ENCODE results near the gene AP5S1.
"Not testable (repeated sequence)": the region's sequence is repeated elsewhere in the genome, so short reads cannot be mapped to it uniquely, and the experiment has no call there.

Gene AP5S1

DNA sequence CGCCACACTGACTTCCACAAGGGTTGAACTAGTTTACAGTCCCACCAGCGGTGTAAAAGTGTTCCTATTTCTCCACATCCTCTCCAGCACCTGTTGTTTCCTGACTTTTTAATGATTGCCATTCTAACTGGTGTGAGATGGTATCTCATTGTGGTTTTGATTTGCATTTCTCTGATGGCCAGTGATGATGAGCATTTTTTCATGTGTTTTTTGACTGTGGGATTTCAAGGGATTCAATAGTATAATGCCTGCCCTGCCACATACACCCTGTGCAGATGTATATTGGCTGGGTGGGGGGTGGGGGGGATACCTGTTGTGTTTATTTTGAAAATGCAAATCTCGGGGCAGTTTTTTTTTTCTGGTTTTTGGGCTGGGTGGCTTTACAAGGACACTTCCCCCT lies 26.2 kb upstream of the AP5S1 start:
- not testable (repeated sequence) for DNase-seq

DNA sequence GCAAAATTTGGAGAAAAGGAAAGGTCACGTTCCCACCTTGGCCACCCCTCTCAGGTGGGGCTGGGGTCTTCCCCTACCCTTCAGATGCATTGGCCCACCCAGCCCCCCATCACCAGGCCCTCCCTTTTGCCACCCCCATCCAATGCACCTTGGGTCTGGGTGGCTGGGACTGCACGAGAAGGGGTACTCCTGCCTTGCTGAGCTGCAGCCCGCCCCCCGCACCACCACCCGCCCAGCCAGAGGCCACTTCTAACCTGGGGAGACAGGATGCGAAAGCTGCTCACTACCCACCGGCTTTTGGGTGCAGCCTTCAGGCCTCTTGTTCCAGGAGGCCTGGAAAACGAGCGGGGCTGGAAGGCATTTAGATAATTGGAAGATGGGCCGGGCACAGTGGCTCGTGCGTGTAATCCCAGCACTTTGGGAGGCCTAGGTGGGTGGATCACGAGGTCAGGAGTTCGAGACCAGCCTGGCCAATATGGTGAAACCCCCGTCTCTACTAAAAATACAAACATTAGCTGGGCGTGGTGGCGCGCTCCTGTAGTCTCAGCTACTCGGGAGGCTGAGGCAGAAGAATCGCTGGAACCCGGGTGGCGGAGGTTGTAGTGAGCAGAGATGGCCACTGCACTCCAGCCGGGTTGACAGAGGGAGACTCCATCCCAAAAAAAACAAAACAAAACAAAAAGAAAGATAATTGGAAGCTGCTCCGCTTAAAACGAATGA lies 25.5 kb upstream of the AP5S1 start:
- DNase-seq = no peak

DNA sequence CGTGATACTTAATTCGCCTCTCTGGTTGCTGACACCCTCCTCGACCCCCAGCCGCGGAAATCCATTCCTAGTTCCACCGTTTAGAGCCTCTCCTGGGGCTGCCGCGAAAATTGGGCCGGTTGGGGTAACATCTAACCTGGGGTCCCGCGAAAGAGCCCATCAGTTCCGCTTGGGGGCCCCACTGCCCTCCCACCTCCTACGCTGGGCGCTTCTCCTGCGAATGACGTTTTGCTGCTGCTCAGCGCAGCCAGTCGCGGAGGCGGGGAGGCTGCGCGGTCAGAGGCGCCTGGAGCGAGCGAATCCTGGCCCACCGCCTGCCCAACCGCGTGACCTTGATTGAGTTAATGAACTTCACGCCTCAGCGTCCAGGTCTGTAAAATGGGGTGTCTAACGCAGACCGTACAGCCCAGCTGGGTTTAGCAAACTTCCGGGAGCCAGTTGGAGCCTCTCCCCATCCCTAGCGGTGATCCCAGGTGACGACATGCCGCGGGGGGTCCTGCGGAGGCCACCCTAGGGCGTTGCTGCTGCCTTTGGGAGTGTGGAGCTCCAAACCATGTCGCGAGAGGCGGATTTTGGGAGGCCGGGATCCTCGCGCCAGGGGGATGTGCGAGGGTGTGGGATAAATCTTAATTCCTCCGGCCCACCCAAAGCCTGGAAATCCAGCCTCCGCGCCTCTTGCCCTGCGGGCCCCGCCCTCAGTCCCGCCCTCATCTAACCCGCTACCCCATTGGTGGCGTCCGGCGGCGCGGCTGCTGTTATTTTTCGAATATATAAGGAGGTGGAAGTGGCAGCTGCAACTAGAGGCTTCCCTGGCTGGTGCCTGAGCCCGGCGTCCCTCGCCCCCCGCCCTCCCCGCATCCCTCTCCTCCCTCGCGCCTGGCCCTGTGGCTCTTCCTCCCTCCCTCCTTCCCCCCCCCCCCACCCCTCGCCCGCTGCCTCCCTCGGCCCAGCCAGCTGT lies 24.6 kb upstream of the AP5S1 start, which contains the start of gene CDC25B:
TSS of gene CDC25B (plus strand) at position 800 of the 958 bp plus-strand sequence. CDS start 222 bp downstream, outside the sequence.
- peak; percentile 91 to 94 for DNase-seq

DNA sequence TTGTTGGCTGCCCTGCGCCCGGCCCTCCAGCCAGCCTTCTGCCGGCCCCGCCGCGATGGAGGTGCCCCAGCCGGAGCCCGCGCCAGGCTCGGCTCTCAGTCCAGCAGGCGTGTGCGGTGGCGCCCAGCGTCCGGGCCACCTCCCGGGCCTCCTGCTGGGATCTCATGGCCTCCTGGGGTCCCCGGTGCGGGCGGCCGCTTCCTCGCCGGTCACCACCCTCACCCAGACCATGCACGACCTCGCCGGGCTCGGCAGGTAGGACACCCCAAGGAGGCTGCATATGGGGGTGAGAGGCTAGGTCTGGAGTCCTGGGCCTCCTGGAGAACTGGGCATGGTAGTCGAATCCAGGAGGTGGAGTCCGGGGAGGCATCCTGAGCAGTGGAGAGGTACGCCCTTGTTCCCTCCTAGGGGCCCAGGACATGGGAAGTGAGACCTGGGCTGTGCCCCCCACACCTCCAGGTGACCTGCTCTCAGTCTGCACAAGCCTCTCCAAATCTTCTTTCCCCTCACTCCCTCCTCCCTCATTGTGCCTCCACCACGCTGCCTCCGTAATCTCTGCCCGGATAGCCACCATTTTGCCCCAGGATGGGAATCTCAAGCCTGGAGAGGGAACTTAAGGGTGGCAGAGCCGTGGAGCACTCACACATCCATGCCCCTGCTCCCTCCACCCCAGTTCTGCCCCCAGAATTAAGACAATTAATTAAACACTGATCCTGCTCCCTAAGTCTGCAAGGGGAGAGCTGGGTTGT lies 23.7 kb upstream of the AP5S1 start:
- no peak for DNase-seq

DNA sequence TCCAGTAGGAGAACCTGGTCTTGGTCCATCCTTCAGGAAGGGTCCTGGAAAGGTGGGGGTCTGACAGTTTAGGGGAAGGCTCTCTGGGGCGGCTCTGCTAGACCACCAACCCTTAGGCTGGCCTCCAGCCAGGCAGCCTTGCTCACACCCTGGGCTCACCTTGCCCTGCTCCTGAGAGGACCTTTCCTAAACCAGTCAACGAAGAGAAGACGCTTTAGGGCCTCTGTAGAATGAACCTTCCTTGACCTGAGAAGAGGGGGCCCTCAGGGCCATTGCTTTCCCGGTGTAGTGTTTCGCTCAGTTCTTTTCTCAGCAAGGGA lies 23.2 kb upstream of the AP5S1 start:
- no peak for DNase-seq

DNA sequence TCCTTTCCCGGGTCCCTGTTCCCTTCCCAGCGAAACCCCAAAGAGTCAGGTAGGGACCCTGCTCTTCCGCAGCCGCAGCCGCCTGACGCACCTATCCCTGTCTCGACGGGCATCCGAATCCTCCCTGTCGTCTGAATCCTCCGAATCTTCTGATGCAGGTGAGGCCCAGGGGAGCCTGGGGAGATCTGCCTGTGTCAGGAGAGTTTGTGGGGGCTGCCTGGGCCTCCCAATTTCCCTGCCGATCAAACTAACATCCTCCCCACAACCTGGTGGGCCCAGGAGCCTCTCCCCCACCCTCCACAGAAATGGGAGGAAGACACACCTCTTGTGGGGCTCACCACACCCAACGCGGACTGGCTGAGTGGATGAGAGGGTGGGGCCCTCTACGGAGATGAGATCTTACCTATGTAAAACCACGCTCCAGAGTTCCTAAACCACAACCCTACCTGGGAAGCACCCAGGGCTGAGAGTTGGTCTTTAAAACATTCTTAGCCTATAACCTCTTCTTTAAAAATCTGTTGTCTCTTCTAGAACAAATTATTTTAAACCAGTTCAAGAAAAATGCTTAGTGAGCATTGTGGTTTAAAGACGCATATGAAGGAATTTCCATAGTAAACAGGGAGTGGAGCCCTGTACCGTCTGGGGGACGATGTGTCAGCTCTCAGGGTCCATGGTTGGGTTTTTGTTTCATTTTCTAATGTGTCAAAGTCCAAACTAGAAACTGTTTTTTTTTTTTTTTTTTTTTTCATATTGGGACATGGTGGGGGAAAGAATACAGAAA lies 22.6 kb upstream of the AP5S1 start:
- peak; percentile 52 to 58 for DNase-seq

DNA sequence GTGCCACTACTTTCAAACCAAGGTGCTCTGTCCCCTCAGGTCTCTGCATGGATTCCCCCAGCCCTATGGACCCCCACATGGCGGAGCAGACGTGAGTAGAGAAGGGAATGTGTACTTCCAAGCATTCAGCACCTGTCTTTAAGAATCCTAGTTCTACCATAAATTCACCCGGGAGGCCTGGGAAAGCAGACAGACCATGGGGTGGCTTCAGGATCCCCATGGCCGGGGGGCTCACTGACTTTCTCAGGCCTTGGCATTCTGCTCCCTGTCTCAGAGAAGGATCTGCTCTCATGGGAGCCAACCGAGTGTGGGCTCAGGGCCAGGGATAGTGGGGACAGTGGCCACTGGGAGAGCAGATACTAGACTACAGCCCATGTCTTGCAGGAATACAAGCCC lies 22.0 kb upstream of the AP5S1 start:
- DNase-seq = no peak

DNA sequence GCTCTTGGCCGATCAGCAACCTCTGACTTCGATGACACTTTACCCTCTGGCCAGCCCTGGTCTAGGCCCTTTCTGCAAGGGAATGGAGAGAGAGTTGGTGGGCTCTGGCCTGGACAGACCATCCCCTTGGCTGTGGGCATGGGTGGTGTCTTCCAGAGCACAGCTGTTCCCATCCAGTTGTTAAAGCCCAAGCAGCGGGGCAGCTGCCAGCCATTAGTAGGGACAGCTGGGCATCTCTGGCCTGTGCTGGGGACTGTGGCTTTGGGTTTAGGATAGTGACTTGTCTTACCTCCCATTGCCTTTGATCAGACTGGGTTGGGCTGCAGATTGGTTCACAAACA lies 21.5 kb upstream of the AP5S1 start:
- DNase-seq = no peak

DNA sequence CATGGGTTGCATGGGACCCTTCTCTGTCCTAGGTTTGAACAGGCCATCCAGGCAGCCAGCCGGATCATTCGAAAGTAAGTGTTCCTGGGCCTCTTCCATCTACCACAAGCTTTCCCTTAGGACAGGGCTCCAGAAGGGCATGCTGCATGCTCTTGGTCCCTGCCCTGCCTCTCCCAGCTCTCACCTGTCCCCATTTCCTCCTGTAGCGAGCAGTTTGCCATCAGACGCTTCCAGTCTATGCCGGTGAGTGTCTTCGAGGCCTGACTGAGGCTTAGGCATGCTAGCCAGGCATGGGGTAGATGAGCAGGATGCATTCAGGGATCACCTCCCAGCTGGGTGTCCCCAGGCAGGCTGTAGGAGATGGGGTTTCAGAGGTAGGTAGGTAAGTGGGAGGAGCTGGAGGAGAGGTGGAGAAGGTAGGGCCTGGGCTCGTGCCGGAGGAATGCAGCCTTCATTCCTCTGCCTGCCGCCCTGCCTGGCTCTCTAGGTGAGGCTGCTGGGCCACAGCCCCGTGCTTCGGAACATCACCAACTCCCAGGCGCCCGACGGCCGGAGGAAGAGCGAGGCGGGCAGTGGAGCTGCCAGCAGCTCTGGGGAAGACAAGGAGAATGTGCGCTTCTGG lies 20.0 kb upstream of the AP5S1 start:
- no peak for DNase-seq

DNA sequence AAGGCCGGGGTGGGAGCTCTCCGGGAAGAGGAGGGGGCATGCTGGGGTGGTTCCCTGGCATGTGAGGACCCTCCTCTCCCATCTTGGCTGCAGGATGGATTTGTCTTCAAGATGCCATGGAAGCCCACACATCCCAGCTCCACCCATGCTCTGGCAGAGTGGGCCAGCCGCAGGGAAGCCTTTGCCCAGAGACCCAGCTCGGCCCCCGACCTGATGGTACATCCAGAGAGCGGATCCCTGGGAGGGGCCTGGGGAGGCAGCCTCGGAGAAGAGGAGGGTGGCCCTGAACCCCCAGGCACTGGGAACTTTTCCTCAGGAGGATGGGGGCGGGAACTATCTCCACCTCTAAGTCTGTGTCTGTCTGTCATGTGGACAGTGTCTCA lies 19.5 kb upstream of the AP5S1 start:
- no peak for DNase-seq

DNA sequence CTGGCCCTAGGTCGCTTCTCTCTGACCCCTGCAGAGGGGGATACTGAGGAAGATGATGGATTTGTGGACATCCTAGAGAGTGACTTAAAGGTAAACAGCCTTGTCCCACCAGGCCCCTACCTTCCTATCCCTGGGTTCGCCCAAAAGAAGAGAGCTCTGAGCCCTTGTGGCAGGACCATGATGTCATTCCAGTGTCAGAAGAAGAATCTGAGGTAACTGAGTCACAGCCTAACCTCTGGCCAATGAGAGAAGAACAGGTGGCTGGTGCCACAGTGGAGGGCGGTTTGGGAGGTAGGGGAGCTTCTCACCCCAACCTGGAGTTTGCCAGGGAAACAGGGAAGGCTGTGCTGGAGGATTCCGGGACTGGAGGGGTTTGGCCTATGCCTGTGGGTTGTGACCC lies 19.0 kb upstream of the AP5S1 start:
- DNase-seq = no peak

DNA sequence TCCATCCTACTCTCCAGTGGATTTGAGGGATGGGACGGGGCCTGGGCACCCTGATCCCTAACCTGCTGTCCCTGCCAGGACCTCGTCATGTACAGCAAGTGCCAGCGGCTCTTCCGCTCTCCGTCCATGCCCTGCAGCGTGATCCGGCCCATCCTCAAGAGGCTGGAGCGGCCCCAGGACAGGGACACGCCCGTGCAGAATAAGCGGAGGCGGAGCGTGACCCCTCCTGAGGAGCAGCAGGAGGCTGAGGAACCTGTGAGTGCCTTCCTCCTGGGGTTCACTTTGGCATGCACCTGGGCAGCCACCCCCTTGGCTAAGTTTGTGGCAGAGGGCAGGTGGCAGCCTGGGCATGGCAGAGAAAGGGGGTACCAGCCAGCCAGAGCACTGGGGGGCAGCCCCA lies 18.5 kb upstream of the AP5S1 start:
- DNase-seq = no peak

DNA sequence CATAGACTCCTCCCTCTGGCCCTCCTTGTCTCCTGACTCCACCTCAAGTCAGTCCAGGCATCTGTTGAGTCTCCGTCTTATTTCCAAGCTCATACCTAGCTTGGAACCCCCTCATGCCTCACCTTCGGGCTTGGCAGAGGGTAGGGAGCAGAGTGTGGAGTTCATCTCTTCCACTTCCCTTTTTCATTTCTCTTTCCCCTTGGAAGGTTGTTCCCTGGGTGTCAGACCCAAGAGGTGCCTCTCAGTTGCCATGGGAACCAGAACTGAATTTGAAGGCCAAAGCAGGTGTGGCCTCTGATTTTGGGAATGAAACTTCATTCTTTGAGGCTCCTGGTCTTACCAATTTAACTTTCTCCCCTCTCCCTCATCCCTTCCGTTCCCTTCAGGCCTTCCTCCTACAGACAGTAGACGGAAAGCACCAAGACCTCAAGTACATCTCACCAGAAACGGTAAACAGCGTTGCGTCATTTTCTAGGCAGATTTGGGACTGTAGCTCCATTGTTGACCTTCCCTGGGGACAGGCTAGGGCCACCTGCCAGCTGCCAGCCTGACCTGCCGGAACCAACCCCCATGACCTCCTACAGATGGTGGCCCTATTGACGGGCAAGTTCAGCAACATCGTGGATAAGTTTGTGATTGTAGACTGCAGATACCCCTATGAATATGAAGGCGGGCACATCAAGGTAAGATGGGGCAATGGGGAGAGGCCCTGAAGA lies 17.7 kb upstream of the AP5S1 start:
- DNase-seq = no peak

DNA sequence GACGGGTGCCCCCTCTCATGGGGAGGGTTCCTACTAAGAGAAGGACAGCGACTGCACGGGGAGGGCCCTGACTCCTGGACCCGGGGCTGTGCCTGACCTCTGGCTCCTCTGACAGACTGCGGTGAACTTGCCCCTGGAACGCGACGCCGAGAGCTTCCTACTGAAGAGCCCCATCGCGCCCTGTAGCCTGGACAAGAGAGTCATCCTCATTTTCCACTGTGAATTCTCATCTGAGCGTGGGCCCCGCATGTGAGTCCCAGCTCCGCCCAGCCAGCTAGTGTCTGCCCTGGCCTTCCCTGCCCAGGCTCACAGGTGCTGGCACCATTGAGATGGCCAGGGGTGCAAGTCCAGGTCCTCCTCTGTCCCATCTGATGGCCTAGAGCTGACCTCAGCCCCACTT lies 17.1 kb upstream of the AP5S1 start:
- no peak for DNase-seq

DNA sequence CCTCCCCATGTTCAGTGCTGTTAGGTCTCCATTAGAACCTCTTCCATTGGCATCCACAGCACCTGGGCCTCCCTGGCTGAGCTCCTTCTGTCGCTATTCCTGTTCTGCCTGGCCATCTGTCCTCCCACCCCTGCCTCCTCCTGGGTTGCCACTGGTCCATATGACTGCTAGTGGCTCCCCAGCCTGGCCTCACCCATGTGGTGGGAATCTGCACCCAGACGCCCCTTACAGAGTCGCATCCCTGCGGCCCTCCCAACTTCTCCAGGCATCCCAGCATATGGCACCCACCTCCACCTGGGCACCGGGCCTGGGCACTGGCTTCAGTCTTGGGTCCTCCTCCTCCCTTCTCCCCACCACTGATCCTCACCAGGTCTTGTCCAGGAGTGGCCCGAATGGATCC lies 16.5 kb upstream of the AP5S1 start:
- no peak for DNase-seq

DNA sequence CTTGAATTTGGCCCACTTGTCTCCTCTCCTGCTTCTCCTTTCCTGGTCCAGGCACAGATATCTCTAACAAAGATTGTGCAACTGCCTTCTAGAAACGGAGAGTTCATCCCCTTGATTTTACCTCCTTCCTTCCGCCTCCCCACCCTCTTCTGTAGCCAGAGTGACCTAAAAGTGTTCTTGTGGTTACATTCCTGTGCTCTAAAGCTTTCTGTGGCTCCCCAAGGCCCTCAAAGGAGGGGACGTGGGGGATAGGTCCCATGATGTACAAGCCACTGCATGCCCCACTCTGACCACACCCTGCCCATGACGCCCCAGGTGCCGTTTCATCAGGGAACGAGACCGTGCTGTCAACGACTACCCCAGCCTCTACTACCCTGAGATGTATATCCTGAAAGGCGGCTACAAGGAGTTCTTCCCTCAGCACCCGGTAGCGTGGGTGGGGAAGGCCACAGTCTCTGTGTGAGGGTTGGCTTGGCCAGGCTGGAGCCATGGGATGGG lies 16.0 kb upstream of the AP5S1 start:
- no peak for DNase-seq

DNA sequence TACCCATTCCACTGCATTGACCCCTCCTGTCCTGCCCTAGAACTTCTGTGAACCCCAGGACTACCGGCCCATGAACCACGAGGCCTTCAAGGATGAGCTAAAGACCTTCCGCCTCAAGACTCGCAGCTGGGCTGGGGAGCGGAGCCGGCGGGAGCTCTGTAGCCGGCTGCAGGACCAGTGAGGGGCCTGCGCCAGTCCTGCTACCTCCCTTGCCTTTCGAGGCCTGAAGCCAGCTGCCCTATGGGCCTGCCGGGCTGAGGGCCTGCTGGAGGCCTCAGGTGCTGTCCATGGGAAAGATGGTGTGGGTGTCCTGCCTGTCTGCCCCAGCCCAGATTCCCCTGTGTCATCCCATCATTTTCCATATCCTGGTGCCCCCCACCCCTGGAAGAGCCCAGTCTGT lies 15.6 kb upstream of the AP5S1 start:
- DNase-seq = no peak

DNA sequence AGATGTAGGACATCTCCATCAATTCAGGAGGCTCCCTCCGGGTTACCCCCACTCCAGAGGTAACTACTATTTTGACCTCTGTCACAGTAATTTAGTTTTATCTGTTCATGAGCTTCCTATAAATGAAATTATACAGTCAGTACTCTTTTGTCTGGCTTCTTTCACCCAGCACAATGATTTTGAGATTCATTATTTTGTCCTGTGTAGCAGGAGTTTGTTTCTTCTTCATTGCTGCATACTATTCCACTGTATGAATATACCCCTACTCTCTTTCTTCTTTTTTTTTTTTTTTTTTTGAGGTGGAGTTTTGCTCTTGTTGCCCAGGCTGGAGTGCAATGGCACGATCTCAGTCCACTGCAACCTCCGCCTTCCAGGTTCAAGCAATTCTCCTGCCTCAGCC lies 11.8 kb upstream of the AP5S1 start:
- no peak for DNase-seq

DNA sequence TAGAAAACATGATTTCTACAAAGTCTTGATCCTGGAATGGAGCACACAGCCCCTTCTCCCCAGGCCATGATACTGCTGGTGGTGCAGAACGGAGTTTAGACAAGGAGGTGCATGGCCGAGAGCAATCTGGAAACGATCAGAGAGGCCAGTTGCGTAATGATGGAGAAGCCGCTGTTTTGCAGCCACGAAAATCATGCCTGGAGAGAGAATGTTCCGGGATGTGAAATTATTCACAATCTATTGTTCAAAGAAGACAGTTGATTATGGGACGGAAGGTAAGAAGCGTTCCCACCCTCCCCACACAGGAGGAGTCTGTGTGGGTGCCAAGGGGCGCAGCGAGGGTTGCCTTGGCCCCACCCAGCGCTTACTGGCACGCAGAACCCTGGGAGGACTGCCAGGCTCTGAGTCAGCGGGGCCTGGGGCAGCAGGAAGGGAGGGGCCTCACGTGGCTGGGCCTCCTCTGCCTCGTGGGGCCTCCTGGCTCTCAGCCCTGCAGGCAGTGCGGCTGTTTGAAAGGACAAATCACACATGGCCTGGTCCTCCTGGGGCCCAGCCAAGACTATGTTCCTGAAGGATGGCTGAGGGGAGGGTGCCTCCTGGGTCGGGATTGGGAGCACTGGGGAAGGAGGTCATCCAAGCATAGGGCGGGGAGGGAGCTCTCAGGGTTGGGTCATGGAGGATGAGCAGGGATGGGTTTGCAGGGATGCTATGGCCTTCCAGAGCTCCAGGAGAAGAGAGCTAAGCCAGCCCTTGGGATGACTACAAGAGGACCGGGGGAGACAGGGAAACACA lies 8.7 kb upstream of the AP5S1 start:
- DNase-seq = peak; percentile 91 to 93

DNA sequence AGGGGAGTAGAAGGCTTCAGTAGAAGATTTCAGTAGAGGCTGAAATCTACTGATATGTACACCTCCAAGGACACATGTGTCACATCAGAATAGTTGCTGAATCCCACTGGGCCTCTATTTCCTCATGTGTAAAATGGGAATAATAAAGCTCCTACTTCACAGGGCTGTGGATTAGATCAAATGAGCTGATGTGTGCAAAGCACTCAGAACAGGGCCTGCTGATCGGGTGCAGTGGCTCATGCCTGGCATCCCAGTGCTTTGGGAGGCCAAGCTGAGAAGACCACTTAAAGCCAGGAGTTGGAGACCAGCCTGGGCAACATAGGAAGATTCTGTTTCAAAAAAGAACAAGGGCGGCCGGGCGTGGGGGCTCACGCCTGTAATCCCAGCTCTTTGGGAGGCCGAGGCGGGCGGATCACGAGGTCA lies 8.1 kb upstream of the AP5S1 start:
- DNase-seq = no peak
